ENCODE measurements around the gene BCDIN3D.

The BCDIN3D gene

GRCh38 chr12:49787672-49788071 lies 55.2 kb downstream of the BCDIN3D start:
- no peak for TF ChIP-seq CTCF (IDR thresholded peaks at IDR 0.05; ENCODE audit: low read length)
- no peak for TF ChIP-seq EZH2 (IDR thresholded peaks at IDR 0.05; ENCODE audit: borderline replicate concordance, low read length)
- no peak overlapping the region for H2AFZ ChIP-seq (ENCODE audit: low read length)
- no peaks in the 10 kb centered on the region; the same call in 1 of the 2 replicates for H3K27me3 ChIP-seq (ENCODE audit: insufficient read depth, low read length)
- no peak overlapping the region for H3K4me2 ChIP-seq (ENCODE audit: low read length)
- no peaks in the 10 kb centered on the region for H4K20me1 ChIP-seq (ENCODE audit: insufficient read depth, low read length)
- no peaks in the 10 kb centered on the region for H3K9me2 ChIP-seq (ENCODE audit: low read depth, low read length)
- H3K4me3 ChIP-seq (ENCODE audit: low read depth, low read length, poor library complexity, severe bottlenecking): no peak overlapping the region
- H3K9ac ChIP-seq (ENCODE audit: low read length): no peak overlapping the region
- H3K4me1 ChIP-seq (ENCODE audit: insufficient read depth, low read length, severe bottlenecking): no peaks in the 10 kb centered on the region
- H3K79me2 ChIP-seq (ENCODE audit: insufficient read depth, low read length): no peaks in the 10 kb centered on the region
- H3K27ac ChIP-seq (ENCODE audit: low read depth, low read length, poor library complexity, severe bottlenecking): no peak overlapping the region
- H3K9me3 ChIP-seq (ENCODE audit: low read length): 0 out of 2 replicates have a peak, but pooled peaks cover 3% of the 10 kb centered on the region
- H3K36me3 ChIP-seq (ENCODE audit: insufficient read depth, low read length): no peaks in the 10 kb centered on the region; the same call in 1 of the 2 replicates
- no peaks in the 10 kb centered on the region for H3F3A ChIP-seq (ENCODE audit: insufficient read depth, low read length)

All from OCI-LY1 (cell line).